GM21737 (cell line): ENCODE data around the gene FBXL13.
"Not testable (repeated sequence)": the region's sequence is repeated elsewhere in the genome, so short reads cannot be mapped to it uniquely, and the experiment has no call there.

Experiments used
- ATAC-seq: cut with Tn5 transposase; IDR thresholded peaks from one replicate; pipeline ENCODE4 v1.9.1; 2021; ENCODE audit warnings: mild to moderate bottlenecking, moderate library complexity; ENCODE audit not compliant: unreplicated experiment

Gene FBXL13

DNA sequence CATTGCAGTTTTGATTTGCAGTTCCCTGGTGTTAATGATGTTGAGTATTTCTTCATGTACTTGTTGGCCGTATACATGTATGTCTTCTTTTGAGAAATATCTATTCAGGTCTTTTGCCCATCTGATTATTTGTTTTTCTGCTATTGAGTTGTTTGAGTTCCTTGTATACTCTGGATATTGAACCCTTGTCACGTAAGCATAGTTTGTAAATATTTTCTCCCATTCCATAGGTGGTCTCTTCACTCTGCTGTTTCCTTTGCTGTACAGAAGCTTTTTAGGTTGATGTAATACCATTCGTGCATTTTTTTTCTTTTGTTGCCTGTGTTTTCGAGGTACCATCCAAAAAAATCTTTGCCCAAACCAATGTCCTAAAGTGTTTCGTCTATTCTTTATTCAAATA lies 205.4 kb downstream of the FBXL13 start:
- ATAC-seq, result no peak

GRCh38 chr7:102866535-102867215 lies 207.9 kb downstream of the FBXL13 start:
- no peak for ATAC-seq

DNA sequence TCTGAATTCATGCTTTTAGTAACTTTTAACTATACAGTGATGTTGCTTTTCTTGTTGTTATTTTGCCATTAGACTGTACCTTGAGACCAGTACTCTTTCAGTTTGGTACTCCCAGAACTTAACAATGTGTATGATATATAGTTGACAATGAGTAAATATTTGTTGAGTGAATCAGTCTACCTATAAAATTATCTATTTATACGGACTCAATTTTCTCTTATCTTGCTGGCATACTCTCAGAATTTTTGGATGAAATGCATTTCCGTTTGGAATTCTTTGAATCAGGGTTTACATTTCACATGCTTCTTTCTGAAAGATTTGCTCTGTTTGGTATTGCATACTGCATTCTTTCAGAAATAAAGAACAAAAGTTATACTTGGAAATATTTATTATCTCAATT lies 209.6 kb downstream of the FBXL13 start:
- ATAC-seq, result no peak

- ATAC-seq, result no peak
Observed at GRCh38 chr7:102860351-102860811, 214.2 kb downstream of the FBXL13 start.

- ATAC-seq, result no peak
Observed at GRCh38 chr7:102859799-102860125, 214.8 kb downstream of the FBXL13 start.

- no peak for ATAC-seq
Observed at GRCh38 chr7:102859084-102859798, 215.4 kb downstream of the FBXL13 start.

DNA sequence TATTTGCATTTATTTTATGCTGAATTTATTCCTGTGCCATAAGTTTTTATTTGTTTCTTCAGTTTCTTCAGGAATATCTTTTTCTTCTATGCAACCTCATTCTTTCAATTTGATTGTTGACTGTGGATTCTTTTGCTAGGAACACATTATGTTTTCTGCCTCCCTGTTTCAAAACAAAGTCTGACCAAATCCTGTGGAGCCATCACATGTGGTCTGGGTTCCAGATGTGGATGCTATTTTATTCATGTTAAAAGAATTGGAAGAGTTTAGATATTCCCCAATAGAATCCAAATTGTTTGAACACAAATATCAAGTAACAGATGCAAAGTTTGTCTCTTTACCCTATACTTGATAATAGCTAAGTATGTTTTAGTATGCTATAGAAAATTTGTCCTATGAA lies 218.6 kb downstream of the FBXL13 start:
- no peak for ATAC-seq

GRCh38 chr7:102849538-102849937 lies 225.1 kb downstream of the FBXL13 start:
- no peak for ATAC-seq

DNA sequence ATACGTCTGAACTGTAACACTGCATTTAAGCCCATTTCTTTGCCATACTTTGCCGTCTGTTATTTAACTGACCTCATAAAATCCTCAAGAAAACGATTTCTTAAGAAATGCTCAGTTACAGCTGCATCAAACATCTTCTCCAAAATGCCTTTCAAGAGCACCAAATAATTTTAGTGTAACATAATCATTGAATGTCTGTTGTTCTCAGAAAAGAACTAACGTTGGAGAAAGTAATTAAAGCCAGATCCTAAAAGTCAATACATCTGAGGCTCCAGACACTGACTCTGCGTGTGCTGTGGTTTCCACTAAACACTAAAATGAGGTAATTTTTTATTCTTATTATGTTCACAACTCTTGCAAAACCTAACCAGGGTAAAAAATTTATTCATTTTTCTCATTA lies 225.5 kb downstream of the FBXL13 start:
- ATAC-seq, result no peak

- no peak for ATAC-seq
Observed at GRCh38 chr7:102845346-102845745, 229.2 kb downstream of the FBXL13 start.

DNA sequence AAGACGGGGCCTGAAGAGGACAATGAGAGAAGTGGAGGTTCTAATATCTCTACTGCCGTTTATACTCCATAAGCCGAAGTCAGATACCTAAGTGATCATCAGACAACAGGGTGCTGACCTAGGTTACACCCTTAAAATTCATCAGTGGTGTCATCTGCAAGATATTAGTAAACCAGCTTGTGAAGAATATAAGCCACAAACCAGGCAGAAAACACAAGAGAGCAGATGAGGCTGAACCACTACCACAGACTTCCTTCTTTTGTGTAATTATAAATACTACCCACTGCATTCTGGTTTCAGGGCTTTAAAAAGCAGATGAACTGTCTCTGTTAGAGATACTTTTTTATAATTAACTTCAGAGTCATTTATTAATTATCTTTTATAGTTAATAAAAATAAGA lies 230.7 kb downstream of the FBXL13 start:
- peak; percentile 74 for ATAC-seq

GRCh38 chr7:102842284-102842683 lies 232.3 kb downstream of the FBXL13 start:
- ATAC-seq, result no peak

GRCh38 chr7:102841290-102841689 lies 233.3 kb downstream of the FBXL13 start:
- no peak for ATAC-seq

- ATAC-seq, result no peak
Observed at GRCh38 chr7:102840404-102840803, 234.2 kb downstream of the FBXL13 start.

GRCh38 chr7:102838572-102839101 lies 236.0 kb downstream of the FBXL13 start:
- ATAC-seq, result not testable (repeated sequence)

- ATAC-seq, result no peak
Observed at GRCh38 chr7:102837802-102838201, 236.8 kb downstream of the FBXL13 start.

- ATAC-seq, result no peak
Observed at GRCh38 chr7:102836977-102837376, 237.6 kb downstream of the FBXL13 start.

DNA sequence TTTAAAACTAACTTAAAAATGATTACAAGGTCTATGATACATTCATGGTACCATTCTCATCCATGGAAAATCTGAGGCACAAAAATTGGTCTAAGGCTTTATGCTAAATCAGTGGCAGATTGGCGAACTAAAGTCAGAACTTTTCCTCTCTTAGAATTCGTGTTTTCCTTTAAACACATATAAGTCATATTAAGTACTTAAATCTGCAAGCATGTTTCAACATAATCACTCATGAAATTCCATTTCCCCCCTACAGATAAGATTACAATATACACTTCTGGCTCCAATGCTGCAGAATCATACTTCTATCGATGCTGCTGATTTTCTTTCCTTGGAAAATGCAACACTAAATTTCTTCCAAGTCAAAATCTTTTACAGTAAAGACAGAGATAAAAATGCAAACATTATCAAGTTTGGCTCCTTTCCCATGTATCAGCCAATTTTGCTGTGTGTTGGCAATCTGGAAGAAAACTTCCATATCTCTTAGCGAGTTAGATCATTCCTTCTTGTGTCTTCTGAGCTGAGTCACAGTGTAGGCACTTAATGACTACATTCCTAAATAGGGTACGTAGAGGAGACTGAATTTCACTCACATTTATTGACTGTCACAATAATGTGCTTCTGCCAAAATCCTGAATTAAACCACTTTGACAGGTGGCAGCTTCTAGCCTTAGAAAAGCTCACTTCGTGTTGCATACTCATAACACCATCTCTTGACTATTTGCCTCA lies 238.2 kb downstream of the FBXL13 start:
- no peak for ATAC-seq

DNA sequence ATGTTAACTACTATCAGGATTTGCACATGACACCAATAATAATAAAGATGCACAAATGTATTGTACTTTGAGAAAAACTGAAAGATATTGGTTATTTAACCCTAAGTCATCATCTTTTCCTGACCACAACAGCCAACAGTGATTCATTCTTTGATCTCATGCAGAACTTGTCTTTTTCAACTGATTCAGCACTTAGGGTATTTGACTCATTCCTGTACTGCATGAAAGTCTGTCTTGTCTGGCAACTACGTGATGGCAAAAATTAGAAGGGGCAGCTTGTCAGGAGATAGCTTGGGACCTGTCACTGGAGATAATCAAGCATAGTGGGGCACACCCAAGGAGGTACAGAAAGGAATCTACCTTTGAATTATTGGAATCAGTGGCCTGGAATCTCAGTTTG lies 239.6 kb downstream of the FBXL13 start:
- ATAC-seq, result peak; percentile 83

DNA sequence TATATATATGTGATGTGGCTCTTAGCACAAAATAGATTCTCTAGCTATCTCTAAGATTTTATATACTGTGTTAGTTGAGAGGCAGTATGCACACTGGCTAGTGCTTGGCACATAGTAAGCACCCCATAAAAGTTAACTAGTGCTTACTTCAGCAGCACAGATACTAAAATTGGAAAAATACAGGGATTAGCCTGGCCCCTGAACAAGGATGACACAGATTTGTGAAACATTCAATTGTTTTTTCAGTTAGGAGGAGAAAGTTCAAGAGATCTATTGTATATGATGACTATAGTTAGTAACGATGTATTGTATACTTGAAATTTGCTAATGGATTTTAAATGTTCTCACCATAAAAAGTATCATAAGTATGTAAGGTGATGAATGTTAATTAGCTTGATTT lies 240.1 kb downstream of the FBXL13 start:
- ATAC-seq, result no peak

- no peak for ATAC-seq
Observed at GRCh38 chr7:102833343-102833742, 241.3 kb downstream of the FBXL13 start.

DNA sequence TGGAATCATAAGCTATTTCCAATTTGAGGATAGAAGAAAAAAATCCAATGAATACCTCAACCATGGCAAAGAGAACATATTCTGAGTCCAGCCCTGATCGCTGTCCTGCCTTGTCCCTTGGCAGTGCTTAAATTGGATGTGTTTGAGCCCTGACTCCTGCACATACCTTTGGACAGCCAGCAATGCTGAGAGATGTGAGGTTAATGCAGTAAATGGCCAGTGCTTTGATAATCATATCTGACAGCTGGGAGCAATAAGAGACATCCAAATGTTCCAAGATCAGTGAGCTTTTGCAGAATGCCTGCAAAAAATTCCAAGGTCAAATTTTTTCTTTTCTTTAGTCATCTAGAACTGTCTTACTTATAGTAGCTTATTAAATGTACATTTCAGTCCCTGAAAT lies 241.9 kb downstream of the FBXL13 start:
- ATAC-seq, result no peak
